NCI-H69 (cell line): ENCODE data around the gene RNU1-4.
"Not testable (repeated sequence)": the region's sequence is repeated elsewhere in the genome, so short reads cannot be mapped to it uniquely, and the experiment has no call there.

ENCODE experiments used
- DNase-seq: peaks from one replicate; lab custom pipeline; 2025; lab: John Stamatoyannopoulos, UW

The RNU1-4 gene

GRCh38 chr1:16728243-16728949 lies 11.9 kb upstream of the RNU1-4 start:
- not testable (repeated sequence) for DNase-seq

DNA sequence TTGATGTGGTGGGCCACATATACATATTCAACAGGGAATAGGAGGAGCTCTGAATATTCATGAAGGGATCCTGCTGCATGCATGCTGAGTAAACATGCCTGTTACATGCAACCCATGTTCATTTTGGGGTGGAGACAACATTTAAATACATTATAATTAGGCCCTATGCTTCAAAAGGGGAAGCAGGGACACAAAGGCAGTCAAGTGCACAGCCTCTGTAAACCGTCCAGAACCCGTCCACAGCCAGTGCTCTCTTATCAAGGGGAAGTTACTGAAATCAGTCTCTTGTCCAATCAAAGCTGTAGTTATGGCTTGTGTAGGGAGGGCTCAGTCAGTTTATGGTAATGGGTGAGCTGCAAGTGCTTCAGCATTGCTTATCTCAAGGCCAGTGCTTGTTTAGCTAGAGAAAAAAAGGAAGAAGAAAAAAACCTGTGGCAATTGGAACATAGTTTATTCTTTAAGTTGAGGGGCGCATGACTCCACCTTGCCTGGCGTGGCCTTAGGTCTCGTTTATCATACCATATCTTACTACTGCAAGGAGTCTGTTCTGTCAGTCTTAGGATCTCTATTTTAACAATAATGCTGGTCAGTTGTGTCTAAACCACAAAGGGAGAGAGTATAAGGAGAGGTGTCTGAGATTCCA lies 7.9 kb upstream of the RNU1-4 start:
- not testable (repeated sequence) for DNase-seq

GRCh38 chr1:16741230-16741629 lies 914 bp downstream of the RNU1-4 start:
- DNase-seq, result not testable (repeated sequence)

DNA sequence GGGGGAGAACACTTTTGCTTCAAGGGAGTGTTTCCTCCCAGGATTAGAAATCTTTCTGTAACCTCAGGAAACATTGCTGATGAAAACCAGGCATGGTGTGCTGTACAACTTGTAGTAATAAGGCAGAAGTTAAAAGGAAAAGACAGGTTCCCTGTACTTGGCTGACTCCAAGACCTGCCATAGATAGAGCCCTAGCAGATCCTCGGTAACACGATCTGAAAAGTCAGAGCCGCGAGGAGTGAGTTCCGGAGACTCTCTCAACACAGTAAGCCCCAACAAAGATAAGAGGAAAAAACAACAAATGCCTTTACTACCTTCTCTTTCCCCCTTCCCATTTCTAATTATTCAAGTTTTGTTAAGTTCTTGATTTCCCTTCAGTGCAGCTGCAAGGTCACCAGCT lies 7.3 kb downstream of the RNU1-4 start:
- not testable (repeated sequence) for DNase-seq

DNA sequence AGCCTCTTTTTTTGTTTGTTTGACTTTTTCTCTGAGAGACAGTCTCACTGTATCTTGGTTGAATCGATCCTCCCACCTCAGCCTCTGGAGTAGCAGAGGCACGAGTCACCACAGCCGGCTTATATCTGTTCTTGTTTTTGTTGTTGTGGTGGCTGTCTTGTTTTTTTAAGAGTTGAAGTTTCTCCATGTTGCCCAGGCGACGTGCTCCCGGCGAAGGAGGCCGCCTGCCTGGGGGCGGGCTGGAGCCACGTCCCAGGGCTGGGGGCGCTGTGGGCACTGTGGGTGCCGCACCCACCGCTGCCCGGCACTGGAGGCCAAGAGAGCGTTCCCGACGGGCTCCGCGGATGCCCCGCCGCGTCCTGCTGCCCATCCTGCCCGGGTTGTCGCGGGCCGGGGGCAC lies 8.4 kb downstream of the RNU1-4 start:
- not testable (repeated sequence) for DNase-seq

- DNase-seq, result not testable (repeated sequence)
Observed at GRCh38 chr1:16749910-16750888, 9.9 kb downstream of the RNU1-4 start.

DNA sequence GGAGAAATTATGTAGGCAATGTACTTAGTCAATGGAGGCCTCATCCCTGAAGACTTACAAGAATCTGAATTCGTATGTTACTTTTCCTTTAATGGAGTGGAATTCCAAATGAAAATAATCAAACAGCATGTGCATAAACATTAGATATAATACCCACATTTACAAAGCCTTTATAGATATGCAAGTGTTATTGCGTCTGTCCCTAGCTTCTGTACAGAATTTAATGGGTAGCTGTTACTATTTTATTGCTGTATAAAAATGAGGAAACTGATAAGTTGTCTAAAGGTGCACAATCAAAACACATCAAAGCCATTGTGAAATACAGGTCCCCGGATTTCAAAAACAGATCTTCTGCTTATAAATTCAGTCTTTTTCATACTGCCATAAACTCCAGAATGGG lies 12.5 kb downstream of the RNU1-4 start:
- DNase-seq, result not testable (repeated sequence)

- DNase-seq, result not testable (repeated sequence)
Observed at GRCh38 chr1:16755385-16755784, 15.1 kb downstream of the RNU1-4 start.

GRCh38 chr1:16755932-16756331 lies 15.6 kb downstream of the RNU1-4 start:
- DNase-seq, result not testable (repeated sequence)

DNA sequence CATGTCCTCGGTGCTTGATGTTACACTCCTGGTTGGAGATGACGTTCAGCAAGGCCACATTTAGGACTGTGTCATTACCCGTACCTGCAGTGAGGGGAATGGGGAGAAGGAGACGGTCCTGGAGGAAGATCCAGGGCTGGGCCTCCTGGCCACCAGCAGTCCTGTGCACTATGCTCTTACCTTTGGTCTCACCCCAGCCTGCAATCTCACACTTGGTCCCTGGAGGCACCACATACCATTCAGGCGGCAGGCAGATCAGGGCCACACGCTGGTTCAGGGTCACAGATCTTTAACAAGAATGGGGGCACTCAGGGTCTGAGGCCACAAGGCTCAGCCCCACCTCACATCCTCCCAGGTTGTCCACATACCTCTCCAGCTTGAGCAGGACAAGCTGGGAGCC lies 17.3 kb downstream of the RNU1-4 start:
- DNase-seq, result not testable (repeated sequence)

DNA sequence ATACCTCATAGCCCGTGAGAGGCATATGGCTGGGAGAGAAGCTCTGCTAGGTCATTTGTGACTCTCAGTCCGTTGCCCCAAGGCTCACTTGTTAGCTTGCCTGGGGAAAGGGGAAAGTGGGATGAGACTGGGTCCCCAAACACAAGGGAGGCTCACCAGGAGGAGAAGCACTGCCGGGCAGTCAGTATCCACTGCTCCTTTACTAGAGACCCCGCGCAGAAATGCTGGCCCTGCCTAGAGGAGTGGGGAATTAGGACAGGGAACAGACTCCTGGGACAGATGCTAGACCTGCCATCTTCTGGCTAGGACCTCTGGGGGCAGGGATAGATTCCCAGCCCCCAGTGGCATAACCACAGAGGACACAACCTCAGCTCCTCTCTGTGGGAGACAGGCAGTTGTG lies 17.7 kb downstream of the RNU1-4 start:
- not testable (repeated sequence) for DNase-seq

GRCh38 chr1:16759041-16759493 lies 18.8 kb downstream of the RNU1-4 start:
- not testable (repeated sequence) for DNase-seq

GRCh38 chr1:16759650-16760455 lies 19.5 kb downstream of the RNU1-4 start:
- not testable (repeated sequence) for DNase-seq

GRCh38 chr1:16760456-16760765 lies 20.1 kb downstream of the RNU1-4 start:
- DNase-seq, result not testable (repeated sequence)

DNA sequence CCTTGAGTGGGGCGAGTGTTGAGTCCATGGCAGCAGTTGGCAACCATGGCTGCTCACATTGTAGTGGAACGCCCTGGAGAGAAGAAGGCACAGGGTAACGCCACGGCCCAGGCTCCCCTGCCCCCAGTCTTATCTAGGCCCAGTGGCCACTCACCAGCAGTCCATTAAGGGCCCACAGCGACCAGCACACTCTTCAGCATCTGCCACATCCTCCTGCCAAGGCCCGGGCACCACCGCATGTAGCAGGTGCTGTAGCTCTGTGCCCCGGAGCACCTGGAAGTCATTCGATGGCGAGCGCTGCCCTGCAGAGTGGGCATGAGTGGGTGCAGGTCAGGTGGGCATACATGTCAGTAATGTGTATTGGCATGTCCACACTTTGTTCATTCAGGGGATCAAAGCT lies 20.5 kb downstream of the RNU1-4 start:
- not testable (repeated sequence) for DNase-seq

- DNase-seq, result not testable (repeated sequence)
Observed at GRCh38 chr1:16764248-16764819, 24.0 kb downstream of the RNU1-4 start.

GRCh38 chr1:16764820-16765655 lies 24.7 kb downstream of the RNU1-4 start:
- not testable (repeated sequence) for DNase-seq

- not testable (repeated sequence) for DNase-seq
Observed at GRCh38 chr1:16765731-16766605, 25.7 kb downstream of the RNU1-4 start.

DNA sequence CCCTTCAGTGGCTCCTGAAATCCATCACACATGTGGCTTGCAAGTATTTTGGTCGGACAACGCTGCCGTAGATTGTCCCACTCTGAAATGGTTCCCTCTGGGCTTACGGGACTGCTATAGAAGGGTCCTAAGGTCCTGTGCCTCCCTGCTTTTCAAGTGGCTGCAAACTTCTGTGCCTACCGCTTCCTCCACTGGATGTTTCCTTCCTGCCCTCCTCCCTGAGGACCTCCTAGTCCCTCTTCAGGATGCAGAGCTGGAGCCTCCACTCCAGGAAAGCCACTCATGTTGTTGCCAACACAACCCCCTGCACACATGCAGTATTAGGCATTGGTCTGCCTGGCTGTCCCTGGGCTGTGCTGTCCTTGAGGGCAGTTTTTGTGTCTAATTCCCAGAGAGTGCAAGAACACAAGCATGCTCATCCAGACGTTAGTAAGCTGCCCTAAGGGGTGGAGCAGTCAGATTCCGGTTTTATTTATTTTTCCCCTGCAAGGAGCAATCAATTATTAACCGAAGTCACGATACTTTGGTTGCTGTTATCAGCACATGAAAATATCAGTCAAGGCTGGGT lies 26.5 kb downstream of the RNU1-4 start:
- DNase-seq, result not testable (repeated sequence)
